Activated CD8-positive, alpha-beta memory T cell treated with anti-CD3 and anti-CD28 coated beads for 1 hour (primary cell): ENCODE data around the gene XIRP2.
"Not testable (repeated sequence)": the region's sequence is repeated elsewhere in the genome, so short reads cannot be mapped to it uniquely, and the experiment has no call there.

Source experiments
- DNase-seq, 2 donors: peaks; one replicate each; pipeline ENCODE4 v3.0.0-alpha.2; 2020; ENCODE audit warnings: low read depth in 1 of 2; ENCODE audit errors: extremely low read depth in 1 of 2

The XIRP2 gene

GRCh38 chr2:167187978-167188967 lies 300.0 kb downstream of the XIRP2 start:
- DNase-seq = no peak

GRCh38 chr2:167190053-167190452 lies 301.8 kb downstream of the XIRP2 start:
- DNase-seq = no peak

- DNase-seq = no peak
Observed at GRCh38 chr2:167191588-167191987, 303.3 kb downstream of the XIRP2 start.

- DNase-seq = no peak
Observed at GRCh38 chr2:167192833-167193232, 304.6 kb downstream of the XIRP2 start.

- DNase-seq = no peak
Observed at GRCh38 chr2:167196461-167197252, 308.4 kb downstream of the XIRP2 start.

- DNase-seq = no peak
Observed at GRCh38 chr2:167198009-167198408, 309.7 kb downstream of the XIRP2 start.

- DNase-seq = no peak
Observed at GRCh38 chr2:167198576-167198975, 310.3 kb downstream of the XIRP2 start.

GRCh38 chr2:167200019-167200418 lies 311.7 kb downstream of the XIRP2 start:
- DNase-seq = no peak

- no peak for DNase-seq
Observed at GRCh38 chr2:167209784-167210183, 321.5 kb downstream of the XIRP2 start.

GRCh38 chr2:167212014-167212648 lies 323.9 kb downstream of the XIRP2 start:
- DNase-seq = no peak

GRCh38 chr2:167215595-167215994 lies 327.3 kb downstream of the XIRP2 start:
- no peak for DNase-seq

GRCh38 chr2:167237478-167237877 lies 349.2 kb downstream of the XIRP2 start:
- DNase-seq = no peak

- no peak for DNase-seq
Observed at GRCh38 chr2:167240671-167241070, 352.4 kb downstream of the XIRP2 start.

GRCh38 chr2:167249197-167249596 lies 360.9 kb downstream of the XIRP2 start:
- no peak for DNase-seq

- DNase-seq = no peak
Observed at GRCh38 chr2:167253025-167253424, 364.7 kb downstream of the XIRP2 start.

GRCh38 chr2:167254721-167255120 lies 366.4 kb downstream of the XIRP2 start:
- DNase-seq = no peak

GRCh38 chr2:167258712-167259111 lies 370.4 kb downstream of the XIRP2 start:
- DNase-seq = no peak

- no peak for DNase-seq
Observed at GRCh38 chr2:167264380-167264779, 376.1 kb downstream of the XIRP2 start.

GRCh38 chr2:167265004-167265403 lies 376.7 kb downstream of the XIRP2 start:
- DNase-seq = no peak

GRCh38 chr2:167265722-167266121 lies 377.4 kb downstream of the XIRP2 start:
- DNase-seq = no peak

- DNase-seq = not testable (repeated sequence)
Observed at GRCh38 chr2:167268245-167268644, 380.0 kb downstream of the XIRP2 start.
